GM10266 (cell line): ENCODE measurements around the gene SPATA6L.
"Not testable (repeated sequence)": the region's sequence is repeated elsewhere in the genome, so short reads cannot be mapped to it uniquely, and the experiment has no call there.

Experiments
- DNase-seq: peaks from one replicate; pipeline ENCODE4 v3.0.0; 2012; ENCODE audit errors: extremely low spot score
- TF ChIP-seq, protein P1 (sequence below): IDR thresholded peaks from 2 replicates; pipeline ENCODE4 v1.5.1; 2012; ENCODE audit warnings: mild to moderate bottlenecking, low read depth; ENCODE audit not compliant: control insufficient read depth, insufficient read depth; ENCODE audit errors: missing control alignments

SPATA6L gene

DNA sequence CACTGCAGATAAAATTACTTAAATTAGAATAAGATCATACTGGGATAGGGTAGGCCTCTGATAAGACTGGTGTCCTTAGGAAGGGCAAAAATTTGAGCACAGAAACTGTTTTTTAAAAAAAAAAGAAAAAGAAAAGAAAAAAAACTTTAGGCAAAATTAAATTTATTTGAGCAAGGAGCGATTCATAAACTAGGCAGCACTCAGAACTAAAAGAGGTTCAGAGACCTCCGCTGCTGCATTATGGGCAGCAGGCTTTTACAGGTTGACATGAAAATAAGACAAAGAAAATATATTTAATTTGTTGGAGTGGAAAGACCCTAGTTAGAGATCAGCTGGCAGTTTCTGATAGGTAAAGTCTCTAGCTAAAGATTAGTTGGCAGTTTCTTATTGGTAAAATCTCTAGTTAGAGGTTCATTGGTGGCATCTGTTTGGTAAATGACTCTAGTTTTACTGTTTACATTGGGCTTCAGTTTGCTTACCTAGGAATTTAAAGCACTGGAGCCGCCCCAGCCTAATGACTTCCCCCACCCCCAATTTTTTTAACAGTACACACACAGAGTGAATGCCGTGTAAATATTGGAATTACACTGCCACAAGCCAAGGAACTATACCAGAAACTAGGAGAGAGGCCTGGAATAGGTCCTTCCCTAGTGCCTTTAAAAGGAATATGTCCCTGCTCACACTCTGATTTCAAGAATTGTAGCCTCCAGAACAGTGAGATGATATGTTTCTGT lies 8.7 kb downstream of the SPATA6L start:
- DNase-seq: no peak
- TF ChIP-seq, protein P1, sequence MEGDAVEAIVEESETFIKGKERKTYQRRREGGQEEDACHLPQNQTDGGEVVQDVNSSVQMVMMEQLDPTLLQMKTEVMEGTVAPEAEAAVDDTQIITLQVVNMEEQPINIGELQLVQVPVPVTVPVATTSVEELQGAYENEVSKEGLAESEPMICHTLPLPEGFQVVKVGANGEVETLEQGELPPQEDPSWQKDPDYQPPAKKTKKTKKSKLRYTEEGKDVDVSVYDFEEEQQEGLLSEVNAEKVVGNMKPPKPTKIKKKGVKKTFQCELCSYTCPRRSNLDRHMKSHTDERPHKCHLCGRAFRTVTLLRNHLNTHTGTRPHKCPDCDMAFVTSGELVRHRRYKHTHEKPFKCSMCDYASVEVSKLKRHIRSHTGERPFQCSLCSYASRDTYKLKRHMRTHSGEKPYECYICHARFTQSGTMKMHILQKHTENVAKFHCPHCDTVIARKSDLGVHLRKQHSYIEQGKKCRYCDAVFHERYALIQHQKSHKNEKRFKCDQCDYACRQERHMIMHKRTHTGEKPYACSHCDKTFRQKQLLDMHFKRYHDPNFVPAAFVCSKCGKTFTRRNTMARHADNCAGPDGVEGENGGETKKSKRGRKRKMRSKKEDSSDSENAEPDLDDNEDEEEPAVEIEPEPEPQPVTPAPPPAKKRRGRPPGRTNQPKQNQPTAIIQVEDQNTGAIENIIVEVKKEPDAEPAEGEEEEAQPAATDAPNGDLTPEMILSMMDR: no peak

DNA sequence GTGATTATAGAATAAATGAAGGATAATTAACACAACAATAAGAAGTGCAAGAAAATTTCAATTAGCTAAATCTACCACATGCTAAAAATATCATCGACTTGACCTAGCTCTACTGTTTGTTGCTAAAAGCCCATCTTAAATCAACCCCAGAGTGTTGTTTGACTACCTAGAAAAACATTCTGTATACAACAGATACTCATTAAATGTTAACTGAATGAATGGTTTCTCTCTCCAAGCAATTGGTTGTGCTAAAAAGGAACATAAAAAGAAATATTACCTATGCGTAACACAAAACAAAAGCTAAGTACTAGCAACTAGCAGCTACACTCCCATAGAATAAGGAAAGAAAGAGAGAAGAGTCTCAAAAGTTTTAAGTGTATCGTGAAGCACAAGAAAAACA lies 9.7 kb downstream of the SPATA6L start:
- TF ChIP-seq, protein P1: no peak
- DNase-seq: no peak

DNA sequence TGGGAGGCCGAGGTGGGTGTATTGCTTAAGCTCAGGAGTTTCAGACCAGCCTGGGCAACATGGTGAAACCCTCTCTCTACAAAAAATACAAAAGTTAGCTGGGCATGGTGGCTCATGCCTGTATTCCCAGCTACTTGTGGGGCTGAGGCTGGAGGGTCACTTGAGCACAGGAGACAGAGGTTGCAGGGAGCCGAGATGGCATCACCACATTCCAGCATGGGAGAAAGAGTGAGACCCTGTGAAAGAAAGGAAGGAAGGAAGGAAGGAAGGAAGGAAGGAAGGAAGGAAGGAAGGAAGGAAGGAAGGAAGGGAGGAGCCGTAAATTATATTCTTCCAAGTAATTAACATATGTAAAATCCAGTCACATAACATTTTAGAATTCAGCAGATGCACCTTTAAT lies 10.1 kb downstream of the SPATA6L start:
- DNase-seq: not testable (repeated sequence)

DNA sequence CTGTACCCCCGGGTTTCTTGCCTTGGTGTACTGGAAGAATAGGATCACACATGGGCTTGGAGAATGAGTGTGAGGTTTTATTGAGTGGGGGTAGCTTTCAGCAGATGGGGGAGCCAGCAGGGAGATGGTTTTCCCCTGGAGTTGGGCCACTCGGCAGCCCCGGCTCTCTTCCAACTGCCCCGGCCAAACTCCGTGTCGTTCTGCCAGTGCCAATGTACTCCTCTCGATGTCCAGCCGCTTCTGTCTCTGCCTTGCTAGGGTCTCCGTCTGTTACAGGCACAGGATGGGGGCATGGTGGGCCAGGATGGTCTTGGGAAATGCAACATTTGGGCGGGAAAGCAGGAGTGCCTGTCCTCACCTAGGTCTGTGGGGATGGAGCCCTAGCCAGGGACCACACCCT lies 11.7 kb downstream of the SPATA6L start:
- DNase-seq: no peak
- TF ChIP-seq, protein P1: no peak

DNA sequence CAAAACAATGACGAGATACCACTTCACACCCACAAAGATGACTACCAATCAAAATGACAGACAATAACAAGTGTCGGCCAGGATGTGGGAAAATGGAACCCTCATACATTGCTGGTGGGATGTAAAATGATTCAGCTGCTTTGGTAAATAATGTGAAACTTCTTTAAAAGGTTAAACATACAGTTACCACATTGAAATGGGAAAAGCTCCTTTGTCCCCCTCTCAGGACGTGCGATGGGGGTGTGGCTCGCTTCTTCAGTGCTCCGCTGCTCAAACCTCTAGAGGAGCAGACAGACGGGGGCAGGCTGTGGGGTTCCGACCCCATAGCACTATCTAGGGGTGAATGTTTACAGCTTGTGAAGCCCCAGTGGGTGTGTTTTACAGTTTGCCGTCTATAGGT lies 12.2 kb downstream of the SPATA6L start:
- no peak for DNase-seq
- TF ChIP-seq, protein P1: no peak

DNA sequence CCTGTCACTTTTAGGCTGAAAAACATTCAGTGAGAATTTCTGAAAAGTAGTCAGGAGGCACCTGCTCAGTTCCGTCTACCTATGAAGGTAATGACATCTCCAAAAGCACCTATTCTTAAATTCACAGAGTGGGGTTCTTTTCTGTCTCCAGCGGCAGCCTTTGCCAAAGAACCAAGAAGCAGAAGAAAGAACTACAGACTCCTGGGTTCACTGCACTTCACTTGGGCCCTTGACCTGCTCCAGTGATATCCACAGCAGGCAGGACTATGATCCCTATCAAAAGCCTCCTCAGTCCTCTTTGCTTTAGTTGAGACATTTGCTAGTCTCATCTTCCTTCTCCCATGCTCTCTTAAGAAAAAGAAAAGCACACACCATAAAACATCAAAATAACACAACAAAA lies 23.9 kb downstream of the SPATA6L start:
- DNase-seq: no peak
- TF ChIP-seq, protein P1: no peak

DNA sequence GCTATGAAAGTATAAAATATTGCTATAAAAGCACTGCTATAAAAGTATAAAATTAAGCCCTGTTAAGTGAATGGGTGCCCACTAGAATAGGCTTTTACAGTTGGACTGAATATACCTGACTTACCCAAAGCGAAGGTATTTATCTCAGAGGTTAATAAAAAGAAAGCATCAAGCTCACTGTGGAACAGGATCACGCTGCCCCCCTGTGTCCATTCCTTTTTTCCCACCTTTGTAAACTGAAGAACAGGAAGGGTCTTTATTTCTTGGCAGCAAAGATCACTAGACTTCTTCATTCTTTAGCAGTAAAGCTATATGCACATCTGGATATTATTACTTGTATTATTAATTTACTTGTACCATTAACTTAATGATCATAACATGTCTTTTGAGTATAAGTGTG lies 26.3 kb downstream of the SPATA6L start:
- peak; percentile 28 for DNase-seq
- TF ChIP-seq, protein P1: peak; percentile 55

DNA sequence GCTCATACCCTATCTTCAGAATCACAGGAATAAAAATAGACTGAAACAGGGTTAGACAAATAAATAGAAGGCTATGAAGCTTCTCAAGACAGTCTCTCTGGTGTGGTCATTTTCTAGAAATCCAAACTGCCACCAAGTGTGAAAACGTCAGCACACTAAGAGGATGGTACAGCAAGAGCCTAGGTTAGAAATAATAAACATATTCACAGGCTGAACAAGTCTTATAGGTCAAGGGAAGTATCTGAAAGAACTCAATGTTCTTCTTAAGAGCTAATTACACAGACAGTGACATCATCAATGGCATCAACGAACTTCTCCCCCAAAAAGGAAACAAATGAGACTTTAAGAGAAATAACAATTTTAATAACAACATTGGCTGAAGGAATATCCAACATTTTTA lies 26.9 kb downstream of the SPATA6L start:
- DNase-seq: no peak
- TF ChIP-seq, protein P1: no peak
